ENCODE measurements around the gene NSD1. TPM values are rescaled to one million over a fixed set of nuclear protein-coding genes. Genes with fewer than 3 reads are reported as not detected.

The NSD1 gene
- total RNA-seq, 4 donors from 2014 or later: 25.4 to 32.7 (median 29.0) TPM

- Histone ChIP-seq H3K36me3 (no peaks in the 10 kb centered on the region), H3K4me1 (peaks cover 0 to 10% of the 10 kb centered on the region in 2 donors), H3K27me3 (peaks cover 23 to 34% (median 33%) of the 10 kb centered on the region in 3 donors), H3K4me3 (peak within 1 kb of the TSS; percentile 41 to 54 (median 46)), H3K27ac (no peak within 1 kb of the TSS), H3K9me3 (no peaks in the 10 kb centered on the region)
- in situ Hi-C loops (cut with MboI; ENCODE audit: low sequenced_read_pairs in 4 of 4): no loop called here
- TF ChIP-seq POLR2A (IDR thresholded peaks at IDR 0.05) (no peak), CTCF (IDR thresholded peaks at IDR 0.05 in 4 of 5, conservative IDR thresholded peaks at IDR 0.05 in 1 of 5) (peak in 4 of 5 experiments; percentile 35 to 49 (median 45))
- DNase-seq (peak in 1 of 2 donors; percentile 25), ATAC-seq (peak in 1 of 2 donors; percentile 29)
- intact Hi-C loops (cut with DNase I; ENCODE audit: low total_unique reads): no loop called here
Measured at GRCh38 chr5:177086654-177087397, 46.7 kb upstream of the NSD1 start, which contains the start of gene FGFR4. TSS of gene FGFR4 (plus strand) at chr5:177086915. CDS start at chr5:177089603, 2,688 bp downstream.

- H3K27ac ChIP-seq: no peak overlapping the region
- no peak for TF ChIP-seq CTCF (IDR thresholded peaks at IDR 0.05 in 4 of 5, conservative IDR thresholded peaks at IDR 0.05 in 1 of 5)
- TF ChIP-seq POLR2A (IDR thresholded peaks at IDR 0.05): no peak
- H3K9me3 ChIP-seq: no peaks in the 10 kb centered on the region
- in situ Hi-C loops (cut with MboI; ENCODE audit: low sequenced_read_pairs in 4 of 4): no loop called here
- H3K4me3 ChIP-seq: peak overlapping the region in 3 of 4 donors; percentile 41 to 54 (median 47)
- DNase-seq (no peak), ATAC-seq (no peak)
- peaks cover 0 to 10% of the 10 kb centered on the region in 2 donors for H3K4me1 ChIP-seq
- no peaks in the 10 kb centered on the region for H3K36me3 ChIP-seq
- intact Hi-C loops (cut with DNase I; ENCODE audit: low total_unique reads): no loop called here
- H3K27me3 ChIP-seq: peaks cover 26 to 34% (median 31%) of the 10 kb centered on the region in 3 donors
Measured at GRCh38 chr5:177087398-177088005, 46.1 kb upstream of the NSD1 start.

- no peak overlapping the region for H3K4me3 ChIP-seq
- H3K4me1 ChIP-seq: peaks cover 0 to 10% of the 10 kb centered on the region in 2 donors
- TF ChIP-seq POLR2A (IDR thresholded peaks at IDR 0.05): no peak
- TF ChIP-seq CTCF (IDR thresholded peaks at IDR 0.05 in 4 of 5, conservative IDR thresholded peaks at IDR 0.05 in 1 of 5): no peak
- intact Hi-C loops (cut with DNase I; ENCODE audit: low total_unique reads) (no loop called here), in situ Hi-C loops (cut with MboI; ENCODE audit: low sequenced_read_pairs in 4 of 4) (no loop called here)
- DNase-seq: peak in 1 of 2 donors; percentile 31
- H3K27me3 ChIP-seq: peaks cover 25 to 28% (median 26%) of the 10 kb centered on the region in 3 donors
- ATAC-seq: peak in 1 of 2 donors; percentile 34
- no peaks in the 10 kb centered on the region for H3K36me3 ChIP-seq
- H3K9me3 ChIP-seq: no peaks in the 10 kb centered on the region
- H3K27ac ChIP-seq: no peak overlapping the region
Measured at GRCh38 chr5:177089127-177089526, 44.4 kb upstream of the NSD1 start.

GRCh38 chr5:177089825-177090641 is 43.5 kb upstream of the NSD1 start:
- H3K27ac ChIP-seq: no peak overlapping the region

More at GRCh38 chr5:177089825-177090641, 43.5 kb upstream of the NSD1 start:
- Histone ChIP-seq H3K9me3 (no peaks in the 10 kb centered on the region), H3K36me3 (no peaks in the 10 kb centered on the region), H3K4me3 (no peak overlapping the region), H3K4me1 (peaks cover 0 to 16% of the 10 kb centered on the region in 2 donors), H3K27me3 (peaks cover 23 to 25% (median 25%) of the 10 kb centered on the region in 3 donors)
- DNase-seq (no peak), ATAC-seq (no peak)
- intact Hi-C loops (cut with DNase I; ENCODE audit: low total_unique reads): no loop called here
- TF ChIP-seq CTCF (IDR thresholded peaks at IDR 0.05 in 4 of 5, conservative IDR thresholded peaks at IDR 0.05 in 1 of 5) (no peak), POLR2A (IDR thresholded peaks at IDR 0.05) (no peak)
- in situ Hi-C loops (cut with MboI; ENCODE audit: low sequenced_read_pairs in 4 of 4): no loop called here

Measured in gastrocnemius medialis (tissue), 4 donors.